NCI-H2107 treated with DMSO at 0.1 percent for 48 hours (cell line): ENCODE data around the gene KDM2B.
A peak's percentile ranks its signal among the peaks of the same experiment; 100 is the strongest.

ENCODE experiments used
- DNase-seq: peaks from one replicate; lab custom pipeline; 2025; ENCODE audit not compliant: unreplicated experiment; lab: John Stamatoyannopoulos, UW

KDM2B gene

GRCh38 chr12:121438905-121439304 is 141.9 kb downstream of the KDM2B start:
- DNase-seq = no peak

- DNase-seq = no peak
Measured at GRCh38 chr12:121436706-121437105, 144.1 kb downstream of the KDM2B start.

GRCh38 chr12:121432740-121433480 is 147.9 kb downstream of the KDM2B start:
- no peak for DNase-seq

GRCh38 chr12:121430833-121431415 is 149.9 kb downstream of the KDM2B start:
- no peak for DNase-seq

- no peak for DNase-seq
Measured at GRCh38 chr12:121428883-121429282, 151.9 kb downstream of the KDM2B start.

- no peak for DNase-seq
Measured at GRCh38 chr12:121427556-121428050, 153.2 kb downstream of the KDM2B start.

- DNase-seq = no peak
Measured at GRCh38 chr12:121424624-121424975, 156.2 kb downstream of the KDM2B start.

- no peak for DNase-seq
Measured at GRCh38 chr12:121423682-121424623, 156.9 kb downstream of the KDM2B start.

- no peak for DNase-seq
Measured at GRCh38 chr12:121423253-121423652, 157.6 kb downstream of the KDM2B start.

GRCh38 chr12:121420109-121420508 is 160.7 kb downstream of the KDM2B start:
- DNase-seq = no peak

- DNase-seq = no peak
Measured at GRCh38 chr12:121417847-121418246, 163.0 kb downstream of the KDM2B start.

GRCh38 chr12:121413917-121414316 is 166.9 kb downstream of the KDM2B start:
- no peak for DNase-seq

- no peak for DNase-seq
Measured at GRCh38 chr12:121405211-121405610, 175.6 kb downstream of the KDM2B start.

- peak; percentile 97 for DNase-seq
Measured at GRCh38 chr12:121404734-121405133, 176.1 kb downstream of the KDM2B start.

GRCh38 chr12:121403721-121404120 is 177.1 kb downstream of the KDM2B start:
- no peak for DNase-seq

- DNase-seq = peak; percentile 15
Measured at GRCh38 chr12:121400332-121401139, 180.3 kb downstream of the KDM2B start.

- DNase-seq = peak; percentile 99
Measured at GRCh38 chr12:121399391-121400331, 181.2 kb downstream of the KDM2B start, which contains the start of gene RNF34. Gene RNF34 (plus strand): TSS chr12:121400118. CDS start chr12:121400213, 95 bp downstream.

- no peak for DNase-seq
Measured at GRCh38 chr12:121398355-121398754, 182.5 kb downstream of the KDM2B start.

GRCh38 chr12:121397521-121397920 is 183.3 kb downstream of the KDM2B start:
- DNase-seq = no peak

- DNase-seq = no peak
Measured at GRCh38 chr12:121392325-121392716, 188.5 kb downstream of the KDM2B start.
